GM12864 (cell line): ENCODE results near the gene PPM1J.

Experiments used
- DNase-seq: peaks from one replicate; pipeline ENCODE4 v3.0.0-alpha.2; 2011; ENCODE audit warnings: low read depth
- H3K4me3 ChIP-seq: 2 replicates; pipeline ENCODE4 v1.5.1; 2011; ENCODE audit warnings: mild to moderate bottlenecking, low read depth, low read length, control low read depth
- CTCF ChIP-seq: IDR thresholded peaks from 2 replicates; pipeline ENCODE4 v1.5.1; 2011; ENCODE audit warnings: low read depth, mild to moderate bottlenecking, moderate library complexity, low read length, control low read depth, inconsistent platforms; ENCODE audit errors: missing control alignments

The PPM1J gene

GRCh38 chr1:112689196-112689841, 25.8 kb downstream of the PPM1J start:
- no peak for DNase-seq
- no peak for TF ChIP-seq CTCF
- H3K4me3 ChIP-seq = no peak overlapping the region

GRCh38 chr1:112688781-112689193, 26.3 kb downstream of the PPM1J start:
- H3K4me3 ChIP-seq = no peak overlapping the region
- DNase-seq = no peak
- TF ChIP-seq CTCF = no peak

GRCh38 chr1:112687785-112688496, 27.2 kb downstream of the PPM1J start:
- DNase-seq = no peak
- no peak for TF ChIP-seq CTCF
- no peak overlapping the region for H3K4me3 ChIP-seq

GRCh38 chr1:112687361-112687760, 27.8 kb downstream of the PPM1J start:
- no peak for DNase-seq
- TF ChIP-seq CTCF = no peak
- H3K4me3 ChIP-seq = no peak overlapping the region

GRCh38 chr1:112686835-112687234, 28.3 kb downstream of the PPM1J start:
- TF ChIP-seq CTCF = no peak
- no peak for DNase-seq
- H3K4me3 ChIP-seq = no peak overlapping the region

- no peak overlapping the region for H3K4me3 ChIP-seq
- TF ChIP-seq CTCF = no peak
- no peak for DNase-seq
These were observed 28.7 kb downstream of the PPM1J start for GRCh38 chr1:112686417-112686816.

GRCh38 chr1:112685913-112686312, 29.2 kb downstream of the PPM1J start:
- DNase-seq = no peak
- no peak for TF ChIP-seq CTCF
- no peak overlapping the region for H3K4me3 ChIP-seq
